Measurements from ENCODE around the gene PILRB.

DNA sequence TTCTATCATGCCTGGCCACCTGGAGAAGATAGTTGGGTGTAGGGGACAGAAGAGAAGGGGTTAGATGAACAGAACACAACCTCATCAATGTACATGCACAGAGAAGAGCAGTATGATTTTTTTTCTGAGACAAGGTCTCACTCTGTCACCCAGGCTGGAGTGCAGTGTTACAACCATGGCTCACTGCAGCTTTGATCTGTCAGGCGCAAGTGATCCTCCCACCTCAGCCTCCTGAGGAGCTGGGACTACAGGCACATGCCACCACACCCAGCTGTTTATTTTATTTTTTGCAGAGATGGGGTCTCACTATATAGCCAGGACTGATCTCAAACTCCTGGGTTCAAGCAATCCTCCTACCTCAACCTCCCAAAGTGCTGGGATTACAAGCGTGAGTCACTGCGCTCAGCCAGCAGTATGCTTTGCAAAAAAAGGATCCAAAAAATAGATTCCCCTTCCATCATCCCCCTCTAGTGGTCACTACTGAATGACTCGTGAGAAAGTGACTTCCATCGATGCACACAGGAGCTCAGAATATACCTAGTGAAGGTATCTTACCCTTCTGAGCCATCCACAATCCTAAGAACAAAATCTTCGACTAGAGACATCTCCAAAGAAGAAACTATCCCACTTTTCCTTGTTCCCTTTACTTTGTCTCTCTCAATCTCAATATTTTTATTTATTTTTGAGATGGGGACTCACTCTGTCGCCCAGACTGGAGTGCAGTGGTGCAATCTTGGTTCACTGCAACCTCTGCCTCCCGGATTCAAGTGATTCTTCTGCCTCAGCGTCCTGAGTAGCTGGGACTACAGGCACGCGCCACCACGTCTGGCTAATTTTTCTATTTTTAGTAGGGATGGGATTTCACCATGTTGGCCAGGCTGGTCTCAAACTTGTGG lies 49.6 kb downstream of the PILRB start:
- TF ChIP-seq, protein P1, sequence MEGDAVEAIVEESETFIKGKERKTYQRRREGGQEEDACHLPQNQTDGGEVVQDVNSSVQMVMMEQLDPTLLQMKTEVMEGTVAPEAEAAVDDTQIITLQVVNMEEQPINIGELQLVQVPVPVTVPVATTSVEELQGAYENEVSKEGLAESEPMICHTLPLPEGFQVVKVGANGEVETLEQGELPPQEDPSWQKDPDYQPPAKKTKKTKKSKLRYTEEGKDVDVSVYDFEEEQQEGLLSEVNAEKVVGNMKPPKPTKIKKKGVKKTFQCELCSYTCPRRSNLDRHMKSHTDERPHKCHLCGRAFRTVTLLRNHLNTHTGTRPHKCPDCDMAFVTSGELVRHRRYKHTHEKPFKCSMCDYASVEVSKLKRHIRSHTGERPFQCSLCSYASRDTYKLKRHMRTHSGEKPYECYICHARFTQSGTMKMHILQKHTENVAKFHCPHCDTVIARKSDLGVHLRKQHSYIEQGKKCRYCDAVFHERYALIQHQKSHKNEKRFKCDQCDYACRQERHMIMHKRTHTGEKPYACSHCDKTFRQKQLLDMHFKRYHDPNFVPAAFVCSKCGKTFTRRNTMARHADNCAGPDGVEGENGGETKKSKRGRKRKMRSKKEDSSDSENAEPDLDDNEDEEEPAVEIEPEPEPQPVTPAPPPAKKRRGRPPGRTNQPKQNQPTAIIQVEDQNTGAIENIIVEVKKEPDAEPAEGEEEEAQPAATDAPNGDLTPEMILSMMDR (IDR thresholded peaks at IDR 0.05): peak; percentile 54 to 68 (median 64)
- TF ChIP-seq POLR2A (IDR thresholded peaks at IDR 0.05): no peak

Data from right lobe of liver (tissue), 4 donors.